GM10847 (cell line): ENCODE results near the gene TMEM30B.

Source experiments
- POLR2A ChIP-seq: IDR thresholded peaks from 2 replicates; pipeline ENCODE4 v1.6.1; 2011; ENCODE audit not compliant: insufficient read length; ENCODE audit errors: extremely low read depth

The TMEM30B gene

GRCh38 chr14:61257469-61258057 is 23.6 kb downstream of the TMEM30B start:
- TF ChIP-seq POLR2A, result no peak

- no peak for TF ChIP-seq POLR2A
Measured at GRCh38 chr14:61256826-61257468, 24.2 kb downstream of the TMEM30B start.

GRCh38 chr14:61255968-61256367 is 25.2 kb downstream of the TMEM30B start:
- TF ChIP-seq POLR2A, result no peak

GRCh38 chr14:61254808-61255526 is 26.2 kb downstream of the TMEM30B start:
- no peak for TF ChIP-seq POLR2A

GRCh38 chr14:61253064-61253738 is 27.9 kb downstream of the TMEM30B start:
- TF ChIP-seq POLR2A, result no peak

GRCh38 chr14:61252369-61253063 is 28.6 kb downstream of the TMEM30B start:
- no peak for TF ChIP-seq POLR2A

- no peak for TF ChIP-seq POLR2A
Measured at GRCh38 chr14:61250063-61250462, 31.1 kb downstream of the TMEM30B start.

GRCh38 chr14:61247935-61248334 is 33.2 kb downstream of the TMEM30B start:
- no peak for TF ChIP-seq POLR2A

- no peak for TF ChIP-seq POLR2A
Measured at GRCh38 chr14:61246721-61247120, 34.4 kb downstream of the TMEM30B start.

- no peak for TF ChIP-seq POLR2A
Measured at GRCh38 chr14:61244009-61244408, 37.1 kb downstream of the TMEM30B start.

GRCh38 chr14:61240206-61240605 is 40.9 kb downstream of the TMEM30B start:
- no peak for TF ChIP-seq POLR2A

- no peak for TF ChIP-seq POLR2A
Measured at GRCh38 chr14:61238611-61239245, 42.4 kb downstream of the TMEM30B start.

GRCh38 chr14:61234215-61234916 is 46.8 kb downstream of the TMEM30B start:
- TF ChIP-seq POLR2A, result no peak

- no peak for TF ChIP-seq POLR2A
Measured at GRCh38 chr14:61233436-61233956, 47.6 kb downstream of the TMEM30B start.
